ENCODE data around the gene FAF1. TPM values are rescaled to one million over a fixed set of nuclear protein-coding genes. Genes with fewer than 3 reads are reported as not detected.
"Not testable (repeated sequence)": the region's sequence is repeated elsewhere in the genome, so short reads cannot be mapped to it uniquely, and the experiment has no call there.

FAF1 gene
- total RNA-seq, 1 experiment from 2014 or later, result 14.7 TPM

DNA sequence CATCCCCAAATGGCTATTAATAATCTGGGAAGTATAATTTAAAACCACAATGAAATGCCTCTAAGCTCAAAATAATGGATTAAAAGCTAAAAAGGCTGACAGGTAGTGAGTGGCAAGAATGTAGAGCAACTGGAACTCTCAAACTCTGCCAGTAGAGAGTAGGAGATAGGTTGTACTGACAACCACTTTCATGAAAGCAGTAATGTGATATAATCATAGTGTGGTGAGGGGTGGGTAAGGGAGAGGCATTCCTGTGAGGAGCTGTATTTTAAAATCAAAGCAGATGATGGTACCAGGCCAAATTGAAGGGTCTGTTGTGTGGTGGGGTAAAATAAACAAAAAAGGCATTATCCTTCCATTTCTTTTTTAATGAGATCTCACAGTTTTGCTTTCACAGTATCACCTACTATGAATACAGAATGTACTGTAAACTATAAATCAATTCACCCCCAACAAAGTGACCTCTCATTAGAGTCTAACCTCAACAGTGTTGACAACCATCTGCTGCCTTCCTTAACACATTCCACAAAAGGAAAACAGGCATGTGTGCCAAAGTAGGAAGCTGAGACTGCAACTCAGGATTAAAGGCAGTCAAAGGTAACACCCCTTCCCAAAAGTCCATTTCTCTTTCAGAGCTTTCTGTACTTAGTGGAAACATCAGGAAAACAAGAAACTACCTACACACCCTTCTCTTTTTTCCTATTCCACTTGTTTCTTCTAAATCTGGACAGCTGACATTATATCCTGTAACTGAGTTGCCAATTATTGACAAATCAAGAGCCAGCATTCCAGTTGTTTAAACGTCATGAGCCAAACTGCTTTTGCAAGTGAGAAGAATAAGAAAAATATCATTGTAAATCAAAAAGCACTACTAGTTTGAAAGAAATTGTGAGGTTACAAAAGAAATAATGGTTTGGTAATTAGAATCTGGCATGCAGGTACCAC, 130.8 kb downstream of the FAF1 start:
- no peaks in the 10 kb centered on the region for H4K20me1 ChIP-seq (ENCODE audit: low read length)
- TF ChIP-seq, protein P1, sequence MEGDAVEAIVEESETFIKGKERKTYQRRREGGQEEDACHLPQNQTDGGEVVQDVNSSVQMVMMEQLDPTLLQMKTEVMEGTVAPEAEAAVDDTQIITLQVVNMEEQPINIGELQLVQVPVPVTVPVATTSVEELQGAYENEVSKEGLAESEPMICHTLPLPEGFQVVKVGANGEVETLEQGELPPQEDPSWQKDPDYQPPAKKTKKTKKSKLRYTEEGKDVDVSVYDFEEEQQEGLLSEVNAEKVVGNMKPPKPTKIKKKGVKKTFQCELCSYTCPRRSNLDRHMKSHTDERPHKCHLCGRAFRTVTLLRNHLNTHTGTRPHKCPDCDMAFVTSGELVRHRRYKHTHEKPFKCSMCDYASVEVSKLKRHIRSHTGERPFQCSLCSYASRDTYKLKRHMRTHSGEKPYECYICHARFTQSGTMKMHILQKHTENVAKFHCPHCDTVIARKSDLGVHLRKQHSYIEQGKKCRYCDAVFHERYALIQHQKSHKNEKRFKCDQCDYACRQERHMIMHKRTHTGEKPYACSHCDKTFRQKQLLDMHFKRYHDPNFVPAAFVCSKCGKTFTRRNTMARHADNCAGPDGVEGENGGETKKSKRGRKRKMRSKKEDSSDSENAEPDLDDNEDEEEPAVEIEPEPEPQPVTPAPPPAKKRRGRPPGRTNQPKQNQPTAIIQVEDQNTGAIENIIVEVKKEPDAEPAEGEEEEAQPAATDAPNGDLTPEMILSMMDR (conservative IDR thresholded peaks at IDR 0.05; ENCODE audit: low read depth, low read length), result no peak
- TF ChIP-seq EZH2phosphoT487 (IDR thresholded peaks at IDR 0.05; ENCODE audit: borderline replicate concordance, low read length), result no peak
- no peak for TF ChIP-seq EZH2 (IDR thresholded peaks at IDR 0.05; ENCODE audit: low read length, unreplicated experiment)
- no peak overlapping the region for H3K9ac ChIP-seq (ENCODE audit: low read length)
- no peaks in the 10 kb centered on the region for H3F3A ChIP-seq (ENCODE audit: low read length, unreplicated experiment)
- no peak overlapping the region for H3K4me2 ChIP-seq (ENCODE audit: low read length)
- no peak overlapping the region for H3K4me3 ChIP-seq (ENCODE audit: low read length)
- intact Hi-C loops (cut with micrococcal nuclease), result no loop called here
- CTCF ChIA-PET, result no interaction called here
- peaks cover 35% of the 10 kb centered on the region for H3K79me2 ChIP-seq (ENCODE audit: low read length)
- DNase-seq, result no peak
- H3K9me2 ChIP-seq (replicated peaks; ENCODE audit: low read length), result no peaks in the 10 kb centered on the region
- no peak overlapping the region for H2AFZ ChIP-seq (ENCODE audit: low read length)
- no peaks in the 10 kb centered on the region for H3K9me3 ChIP-seq (ENCODE audit: low read length)
- no peaks in the 10 kb centered on the region for H3K4me1 ChIP-seq (ENCODE audit: insufficient read depth, low read length)
- H3K27me3 ChIP-seq (ENCODE audit: low read length), result no peaks in the 10 kb centered on the region
- no TSS peak for BruUV-seq (replicated peaks)
- no peak overlapping the region for H3K27ac ChIP-seq (ENCODE audit: low read length)
- H3K36me3 ChIP-seq (ENCODE audit: low read depth, low read length), result no peaks in the 10 kb centered on the region
- no peak for ATAC-seq
- POLR2A ChIA-PET (ENCODE audit: unreplicated experiment), result no interaction called here

DNA sequence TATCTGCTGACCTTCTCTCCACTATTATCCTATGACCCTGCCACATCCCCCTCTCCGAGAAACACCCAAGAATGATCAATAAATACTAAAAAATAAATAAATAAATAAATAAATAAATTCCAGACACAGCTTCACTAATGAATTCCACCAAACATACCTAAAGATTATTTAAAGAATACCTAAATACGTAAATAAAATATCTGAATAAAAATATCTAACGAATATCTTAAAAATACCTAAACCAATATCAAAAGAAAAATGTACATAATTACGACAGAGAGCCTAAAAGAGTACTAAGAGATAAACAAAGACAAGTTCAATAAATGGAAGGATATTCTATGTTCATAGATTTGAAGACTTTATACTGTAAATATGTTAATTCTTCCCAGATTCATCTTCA, 132.5 kb downstream of the FAF1 start:
- peaks cover 33% of the 10 kb centered on the region for H3K79me2 ChIP-seq (ENCODE audit: low read length)
- no TSS peak for BruUV-seq (replicated peaks)

DNA sequence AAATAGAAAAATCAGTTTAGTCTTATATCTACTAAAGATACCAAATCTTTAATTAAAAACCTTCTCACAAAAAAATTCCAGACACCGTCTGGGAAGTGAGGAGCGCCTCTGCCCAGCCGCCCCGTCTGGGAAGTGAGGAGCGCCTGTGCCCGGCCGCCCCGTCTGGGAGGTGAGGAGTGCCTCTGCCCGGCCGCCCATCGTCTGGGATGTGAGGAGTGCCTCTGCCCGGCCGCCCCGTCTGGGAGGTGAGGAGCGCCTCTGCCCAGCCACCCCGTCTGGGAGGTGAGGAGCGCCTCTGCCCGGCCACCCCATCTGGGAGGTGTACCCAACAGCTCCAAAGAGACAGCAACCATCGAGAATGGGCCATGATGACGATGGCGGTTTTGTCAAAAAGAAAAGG, 133.3 kb downstream of the FAF1 start:
- H3K79me2 ChIP-seq (ENCODE audit: low read length), result peaks cover 26% of the 10 kb centered on the region
- ATAC-seq; BruUV-seq (replicated peaks); H3F3A ChIP-seq (ENCODE audit: low read length, unreplicated experiment); H3K27ac ChIP-seq (ENCODE audit: low read length); H3K9ac ChIP-seq (ENCODE audit: low read length); POLR2A ChIA-PET (ENCODE audit: unreplicated experiment); H3K27me3 ChIP-seq (ENCODE audit: low read length); H3K4me1 ChIP-seq (ENCODE audit: insufficient read depth, low read length); DNase-seq; H2AFZ ChIP-seq (ENCODE audit: low read length); H4K20me1 ChIP-seq (ENCODE audit: low read length); H3K9me2 ChIP-seq (replicated peaks; ENCODE audit: low read length); H3K36me3 ChIP-seq (ENCODE audit: low read depth, low read length); intact Hi-C loops (cut with micrococcal nuclease); H3K4me3 ChIP-seq (ENCODE audit: low read length); H3K9me3 ChIP-seq (ENCODE audit: low read length); CTCF ChIA-PET; H3K4me2 ChIP-seq (ENCODE audit: low read length): not testable (repeated sequence)

More for the DNA sequence above, 132.5 kb downstream of the FAF1 start:
- H4K20me1 ChIP-seq (ENCODE audit: low read length), result no peaks in the 10 kb centered on the region
- H3K9me2 ChIP-seq (replicated peaks; ENCODE audit: low read length), result no peaks in the 10 kb centered on the region
- no peak overlapping the region for H3K9ac ChIP-seq (ENCODE audit: low read length)
- no peaks in the 10 kb centered on the region for H3F3A ChIP-seq (ENCODE audit: low read length, unreplicated experiment)
- H3K4me2 ChIP-seq (ENCODE audit: low read length), result no peak overlapping the region
- no peak overlapping the region for H3K4me3 ChIP-seq (ENCODE audit: low read length)
- no peak for TF ChIP-seq EZH2 (IDR thresholded peaks at IDR 0.05; ENCODE audit: low read length, unreplicated experiment)
- TF ChIP-seq EZH2phosphoT487 (IDR thresholded peaks at IDR 0.05; ENCODE audit: borderline replicate concordance, low read length), result no peak
- TF ChIP-seq, protein P1 (conservative IDR thresholded peaks at IDR 0.05; ENCODE audit: low read depth, low read length), result no peak
- ChIA-PET CTCF (no interaction called here), POLR2A (ENCODE audit: unreplicated experiment) (no interaction called here)
- no peaks in the 10 kb centered on the region for H3K27me3 ChIP-seq (ENCODE audit: low read length)
- DNase-seq, result no peak
- no peak overlapping the region for H3K27ac ChIP-seq (ENCODE audit: low read length)
- H3K4me1 ChIP-seq (ENCODE audit: insufficient read depth, low read length), result no peaks in the 10 kb centered on the region
- no peaks in the 10 kb centered on the region for H3K36me3 ChIP-seq (ENCODE audit: low read depth, low read length)
- no peak for ATAC-seq
- H2AFZ ChIP-seq (ENCODE audit: low read length), result no peak overlapping the region
- intact Hi-C loops (cut with micrococcal nuclease), result no loop called here
- H3K9me3 ChIP-seq (ENCODE audit: low read length), result no peaks in the 10 kb centered on the region

Measured in PC-3 (cell line).